Activated naive CD4-positive, alpha-beta T cell treated with anti-CD3 and anti-CD28 coated beads for 36 hours (primary cell): ENCODE results near the gene KIAA0825. TPM values are rescaled to one million over a fixed set of nuclear protein-coding genes. Genes with fewer than 3 reads are reported as not detected.

ENCODE experiments used
- CTCF ChIA-PET: fragments of 350-600 bp; sonication (Branson Sonifier 250); formaldehyde crosslinking; loops from one replicate; lab custom pipeline; 2021; ENCODE audit warnings: antibody characterized with exemption; lab: Charles Lee
- DNase-seq: peaks from one replicate; pipeline ENCODE4 v3.0.0-alpha.2; 2020
- H3K27ac Mint-ChIP-seq: one replicate; pipeline ENCODE4 v1.8.0; 2021; ENCODE audit warnings: mild to moderate bottlenecking, mixed read lengths
- H3K27me3 Mint-ChIP-seq: one replicate; pipeline ENCODE4 v1.8.0; 2021; ENCODE audit warnings: low read depth, mixed read lengths
- H3K36me3 Mint-ChIP-seq: one replicate; pipeline ENCODE4 v1.8.0; 2021; ENCODE audit warnings: low read depth, mixed read lengths
- H3K4me1 Mint-ChIP-seq: one replicate; pipeline ENCODE4 v1.8.0; 2021; ENCODE audit warnings: low read depth, mixed read lengths
- H3K4me3 Mint-ChIP-seq: one replicate; pipeline ENCODE4 v1.8.0; 2021; ENCODE audit warnings: mild to moderate bottlenecking, moderate library complexity, mixed read lengths
- H3K9me3 Mint-ChIP-seq: one replicate; pipeline ENCODE4 v1.8.0; 2021; ENCODE audit warnings: mixed read lengths
- intact Hi-C: fragments of 100-400 bp; cut with micrococcal nuclease; formaldehyde crosslinking; loops from one replicate; pipeline ENCODE4 v1.15.1; 2023
- total RNA-seq, 2 experiments: library from RNA; stranded (reverse); gene quantifications; one replicate each; pipeline ENCODE4 v1.2.3, GENCODE V29; 2021

The KIAA0825 gene
- total RNA-seq, 2 experiments from 2014 or later, result 0.07 to 0.24 TPM

GRCh38 chr5:94335936-94336335 lies 282.5 kb downstream of the KIAA0825 start:
- no peak for DNase-seq
- Mint-ChIP-seq H3K27me3 (no peaks in the 10 kb centered on the region), H3K4me3 (no peak overlapping the region)

GRCh38 chr5:94329115-94329514 lies 289.3 kb downstream of the KIAA0825 start:
- no peaks in the 10 kb centered on the region for H3K4me1 Mint-ChIP-seq

More at GRCh38 chr5:94335936-94336335, 282.5 kb downstream of the KIAA0825 start:
- H3K27ac Mint-ChIP-seq, result no peak overlapping the region
- H3K36me3 Mint-ChIP-seq, result no peaks in the 10 kb centered on the region
- CTCF ChIA-PET, result no interaction called here
- no peaks in the 10 kb centered on the region for H3K4me1 Mint-ChIP-seq
- H3K9me3 Mint-ChIP-seq, result no peaks in the 10 kb centered on the region
- intact Hi-C loops, result no loop called here

GRCh38 chr5:94326586-94326985 lies 291.8 kb downstream of the KIAA0825 start:
- CTCF ChIA-PET, result no interaction called here
- no peak for DNase-seq
- intact Hi-C loops, result no loop called here
- no peak overlapping the region for H3K27ac Mint-ChIP-seq
- no peaks in the 10 kb centered on the region for H3K27me3 Mint-ChIP-seq
- H3K9me3 Mint-ChIP-seq, result peaks cover 6% of the 10 kb centered on the region
- H3K4me1 Mint-ChIP-seq, result no peaks in the 10 kb centered on the region
- no peak overlapping the region for H3K4me3 Mint-ChIP-seq
- H3K36me3 Mint-ChIP-seq, result no peaks in the 10 kb centered on the region

More at GRCh38 chr5:94329115-94329514, 289.3 kb downstream of the KIAA0825 start:
- intact Hi-C loops, result no loop called here
- Mint-ChIP-seq H3K36me3 (no peaks in the 10 kb centered on the region), H3K27ac (no peak overlapping the region), H3K4me3 (no peak overlapping the region), H3K9me3 (peaks cover 6% of the 10 kb centered on the region), H3K27me3 (no peaks in the 10 kb centered on the region)
- DNase-seq, result no peak
- CTCF ChIA-PET, result no interaction called here

GRCh38 chr5:94316916-94317838 lies 301.2 kb downstream of the KIAA0825 start:
- Mint-ChIP-seq H3K36me3 (no peaks in the 10 kb centered on the region), H3K4me3 (no peak overlapping the region), H3K27me3 (no peaks in the 10 kb centered on the region), H3K27ac (no peak overlapping the region), H3K4me1 (no peaks in the 10 kb centered on the region), H3K9me3 (no peaks in the 10 kb centered on the region)
- no peak for DNase-seq
- intact Hi-C loops, result no loop called here
- CTCF ChIA-PET, result no interaction called here

GRCh38 chr5:94314460-94315131 lies 303.8 kb downstream of the KIAA0825 start:
- H3K4me3 Mint-ChIP-seq, result no peak overlapping the region
- H3K36me3 Mint-ChIP-seq, result no peaks in the 10 kb centered on the region
- no peaks in the 10 kb centered on the region for H3K9me3 Mint-ChIP-seq
- H3K4me1 Mint-ChIP-seq, result no peaks in the 10 kb centered on the region
- CTCF ChIA-PET, result interaction anchor here (0.7 kb wide), 1 partner anchor 135 kb away, joined by 3 read pairs; no protein-coding TSS in a partner anchor
- H3K27me3 Mint-ChIP-seq, result no peaks in the 10 kb centered on the region
- no peak for DNase-seq
- no peak overlapping the region for H3K27ac Mint-ChIP-seq
- intact Hi-C loops, result no loop called here

GRCh38 chr5:94313696-94314095 lies 304.7 kb downstream of the KIAA0825 start:
- Mint-ChIP-seq H3K4me1 (no peaks in the 10 kb centered on the region), H3K4me3 (no peak overlapping the region), H3K36me3 (no peaks in the 10 kb centered on the region), H3K9me3 (no peaks in the 10 kb centered on the region), H3K27ac (no peak overlapping the region), H3K27me3 (no peaks in the 10 kb centered on the region)
- no peak for DNase-seq
- intact Hi-C loops, result no loop called here
- CTCF ChIA-PET, result no interaction called here

- Mint-ChIP-seq H3K36me3 (no peaks in the 10 kb centered on the region), H3K27me3 (no peaks in the 10 kb centered on the region), H3K27ac (no peak overlapping the region), H3K4me1 (no peaks in the 10 kb centered on the region), H3K4me3 (no peak overlapping the region), H3K9me3 (no peaks in the 10 kb centered on the region)
- DNase-seq, result no peak
- intact Hi-C loops, result no loop called here
- CTCF ChIA-PET, result no interaction called here
Measured at GRCh38 chr5:94313188-94313587, 305.2 kb downstream of the KIAA0825 start.

GRCh38 chr5:94312298-94312697 lies 306.1 kb downstream of the KIAA0825 start:
- H3K27me3 Mint-ChIP-seq, result no peaks in the 10 kb centered on the region
- no peak for DNase-seq
- no peaks in the 10 kb centered on the region for H3K4me1 Mint-ChIP-seq
- H3K9me3 Mint-ChIP-seq, result no peaks in the 10 kb centered on the region
- intact Hi-C loops, result no loop called here
- CTCF ChIA-PET, result no interaction called here
- no peaks in the 10 kb centered on the region for H3K36me3 Mint-ChIP-seq
- H3K27ac Mint-ChIP-seq, result no peak overlapping the region
- no peak overlapping the region for H3K4me3 Mint-ChIP-seq

- no peaks in the 10 kb centered on the region for H3K4me1 Mint-ChIP-seq
- H3K36me3 Mint-ChIP-seq, result no peaks in the 10 kb centered on the region
- CTCF ChIA-PET, result no interaction called here
- H3K4me3 Mint-ChIP-seq, result no peak overlapping the region
- H3K27me3 Mint-ChIP-seq, result no peaks in the 10 kb centered on the region
- DNase-seq, result no peak
- intact Hi-C loops, result no loop called here
- H3K9me3 Mint-ChIP-seq, result no peaks in the 10 kb centered on the region
- H3K27ac Mint-ChIP-seq, result no peak overlapping the region
Measured at GRCh38 chr5:94310833-94311232, 307.6 kb downstream of the KIAA0825 start.

GRCh38 chr5:94309141-94309540 lies 309.3 kb downstream of the KIAA0825 start:
- no peak for DNase-seq
- CTCF ChIA-PET, result no interaction called here
- Mint-ChIP-seq H3K27ac (no peak overlapping the region), H3K4me1 (no peaks in the 10 kb centered on the region), H3K36me3 (no peaks in the 10 kb centered on the region), H3K27me3 (no peaks in the 10 kb centered on the region), H3K4me3 (no peak overlapping the region), H3K9me3 (no peaks in the 10 kb centered on the region)
- intact Hi-C loops, result no loop called here

- H3K36me3 Mint-ChIP-seq, result no peaks in the 10 kb centered on the region
- CTCF ChIA-PET, result no interaction called here
- H3K4me3 Mint-ChIP-seq, result no peak overlapping the region
- no peak for DNase-seq
- intact Hi-C loops, result no loop called here
- H3K4me1 Mint-ChIP-seq, result no peaks in the 10 kb centered on the region
- no peaks in the 10 kb centered on the region for H3K27me3 Mint-ChIP-seq
- no peak overlapping the region for H3K27ac Mint-ChIP-seq
- no peaks in the 10 kb centered on the region for H3K9me3 Mint-ChIP-seq
Measured at GRCh38 chr5:94308442-94308841, 310.0 kb downstream of the KIAA0825 start.

GRCh38 chr5:94304146-94304545 lies 314.3 kb downstream of the KIAA0825 start:
- Mint-ChIP-seq H3K9me3 (no peaks in the 10 kb centered on the region), H3K36me3 (no peaks in the 10 kb centered on the region), H3K4me3 (no peak overlapping the region), H3K27ac (no peak overlapping the region), H3K4me1 (no peaks in the 10 kb centered on the region), H3K27me3 (no peaks in the 10 kb centered on the region)
- no peak for DNase-seq
- CTCF ChIA-PET, result no interaction called here
- intact Hi-C loops, result no loop called here

- CTCF ChIA-PET, result no interaction called here
- no peaks in the 10 kb centered on the region for H3K27me3 Mint-ChIP-seq
- H3K36me3 Mint-ChIP-seq, result peaks cover 8% of the 10 kb centered on the region
- no peak overlapping the region for H3K27ac Mint-ChIP-seq
- intact Hi-C loops, result no loop called here
- no peak for DNase-seq
- H3K4me3 Mint-ChIP-seq, result no peak overlapping the region
- H3K4me1 Mint-ChIP-seq, result no peaks in the 10 kb centered on the region
- peaks cover 34% of the 10 kb centered on the region for H3K9me3 Mint-ChIP-seq
Measured at GRCh38 chr5:94288937-94289336, 329.5 kb downstream of the KIAA0825 start.
